PC-9 (cell line): ENCODE data around the gene EPHB1. TPM values are rescaled to one million over a fixed set of nuclear protein-coding genes. Genes with fewer than 3 reads are reported as not detected.

Experiments
- BruUV-seq: library from RNA; stranded (reverse); fragments of 400-500 nt; replicated peaks from 2 replicates; lab custom pipeline; 2021; lab: Mats Ljungman, UMichigan
- CTCF ChIA-PET: fragments of 300-600 bp; sonication (Branson Sonifier 250); formaldehyde crosslinking; loops from one replicate; lab custom pipeline; 2022; ENCODE audit warnings: antibody characterized with exemption; lab: Charles Lee
- POLR2A ChIA-PET: fragments of 300-600 bp; sonication (Branson Sonifier 250); formaldehyde crosslinking; loops from one replicate; lab custom pipeline; 2022; ENCODE audit warnings: antibody characterized with exemption; ENCODE audit not compliant: unreplicated experiment; lab: Charles Lee
- DNase-seq, 2 experiments: peaks; one replicate each; pipeline versions ENCODE4 v3.0.0 to v3.0.0-alpha.2; 2015 to 2022; ENCODE audit warnings: mixed read lengths in 1 of 2
- H2AFZ ChIP-seq: fragments of 200-600 bp; sonication (generic); 2 replicates; pipeline ENCODE4 v1.8.1; 2017; ENCODE audit warnings: antibody characterized with exemption
- H3F3A ChIP-seq: fragments of 200-600 bp; sonication (generic); 2 replicates; pipeline ENCODE4 v1.8.1; 2017; ENCODE audit warnings: antibody characterized with exemption, mild to moderate bottlenecking, low read depth; ENCODE audit not compliant: insufficient read depth
- H3K27ac ChIP-seq: fragments of 200-600 bp; sonication (generic); 2 replicates; pipeline ENCODE4 v1.6.1; 2016; ENCODE audit warnings: mixed run types
- H3K27me3 ChIP-seq: fragments of 200-600 bp; sonication (generic); 2 replicates; pipeline ENCODE4 v1.6.1; 2016; ENCODE audit warnings: low read depth, mixed run types; ENCODE audit not compliant: insufficient read depth
- H3K36me3 ChIP-seq: fragments of 200-600 bp; sonication (generic); 2 replicates; pipeline ENCODE4 v1.6.1; 2016; ENCODE audit warnings: low read depth, mixed run types
- H3K4me1 ChIP-seq: fragments of 200-600 bp; sonication (generic); replicated peaks from 2 replicates; pipeline ENCODE4 v1.6.1; 2016; ENCODE audit warnings: mixed run types; ENCODE audit not compliant: insufficient read depth
- H3K4me2 ChIP-seq: fragments of 200-600 bp; sonication (generic); 2 replicates; pipeline ENCODE4 v1.6.1; 2017; ENCODE audit warnings: mixed run types
- H3K4me3 ChIP-seq: fragments of 200-600 bp; sonication (generic); 2 replicates; pipeline ENCODE4 v1.6.1; 2016; ENCODE audit warnings: mixed run types
- H3K79me2 ChIP-seq: fragments of 200-600 bp; sonication (generic); 2 replicates; pipeline ENCODE4 v1.6.1; 2017; ENCODE audit warnings: low read depth, mixed run types
- H3K9me2 ChIP-seq: fragments of 200-600 bp; sonication (generic); 2 replicates; pipeline ENCODE4 v1.8.1; 2017; ENCODE audit warnings: mild to moderate bottlenecking; ENCODE audit not compliant: insufficient read depth
- H3K9me3 ChIP-seq: fragments of 200-600 bp; sonication (generic); 2 replicates; pipeline ENCODE4 v1.8.1; 2016; ENCODE audit warnings: low read depth; ENCODE audit not compliant: insufficient read depth
- H4K20me1 ChIP-seq: fragments of 200-600 bp; sonication (generic); 2 replicates; pipeline ENCODE4 v1.8.1; 2017; ENCODE audit not compliant: insufficient read depth
- EZH2 ChIP-seq: fragments of 200-600 bp; sonication (generic); IDR thresholded peaks from 2 replicates; pipeline ENCODE4 v1.8.0; 2017; ENCODE audit warnings: antibody characterized with exemption, low read depth
- intact Hi-C: fragments of 100-400 bp; cut with micrococcal nuclease; formaldehyde crosslinking; loops from one replicate; pipeline ENCODE4 v1.10.0; 2022; ENCODE audit not compliant: unreplicated experiment
- total RNA-seq: library from RNA; stranded (reverse); gene quantifications from 2 replicates; pipeline ENCODE4 v1.2.3, GENCODE V29; 2021
- TF ChIP-seq, protein P1 (sequence below): fragments of 200-600 bp; sonication (generic); conservative IDR thresholded peaks from 2 replicates; pipeline ENCODE4 v1.6.1; 2017; ENCODE audit warnings: mixed run types, antibody characterized with exemption, mild to moderate bottlenecking, moderate library complexity

The EPHB1 gene
- total RNA-seq, 1 experiment from 2014 or later, result 0.15 TPM

DNA sequence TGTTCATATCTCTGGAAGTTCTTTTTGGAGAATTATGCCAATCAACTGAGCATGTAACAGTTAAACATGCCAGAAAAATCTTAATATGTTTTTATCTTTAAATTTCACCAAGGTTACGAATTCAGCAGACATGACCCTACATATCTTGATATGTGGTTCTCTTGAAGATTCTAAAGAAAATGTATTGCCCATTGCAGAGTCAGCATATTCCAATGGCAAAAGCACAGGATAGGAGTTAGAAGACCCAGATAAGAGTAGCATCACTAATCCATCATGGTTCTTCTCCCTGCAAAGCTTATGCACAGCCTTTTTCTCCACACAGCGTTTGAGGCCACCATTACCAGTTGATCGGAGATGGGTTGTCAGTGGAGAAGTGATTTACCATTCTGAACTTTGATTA lies 402.8 kb downstream of the EPHB1 start:
- no peak for DNase-seq
- Histone ChIP-seq H3K27ac (no peak overlapping the region), H3K36me3 (no peaks in the 10 kb centered on the region), H3K4me2 (no peak overlapping the region), H3K4me1 (no peaks in the 10 kb centered on the region), H3K79me2 (no peaks in the 10 kb centered on the region), H2AFZ (no peak overlapping the region), H3F3A (no peaks in the 10 kb centered on the region), H3K9me2 (no peaks in the 10 kb centered on the region), H3K9me3 (no peaks in the 10 kb centered on the region), H4K20me1 (no peaks in the 10 kb centered on the region), H3K4me3 (no peak overlapping the region), H3K27me3 (no peaks in the 10 kb centered on the region)
- CTCF ChIA-PET, result no interaction called here
- no TSS peak for BruUV-seq
- no peak for TF ChIP-seq EZH2
- TF ChIP-seq, protein P1, sequence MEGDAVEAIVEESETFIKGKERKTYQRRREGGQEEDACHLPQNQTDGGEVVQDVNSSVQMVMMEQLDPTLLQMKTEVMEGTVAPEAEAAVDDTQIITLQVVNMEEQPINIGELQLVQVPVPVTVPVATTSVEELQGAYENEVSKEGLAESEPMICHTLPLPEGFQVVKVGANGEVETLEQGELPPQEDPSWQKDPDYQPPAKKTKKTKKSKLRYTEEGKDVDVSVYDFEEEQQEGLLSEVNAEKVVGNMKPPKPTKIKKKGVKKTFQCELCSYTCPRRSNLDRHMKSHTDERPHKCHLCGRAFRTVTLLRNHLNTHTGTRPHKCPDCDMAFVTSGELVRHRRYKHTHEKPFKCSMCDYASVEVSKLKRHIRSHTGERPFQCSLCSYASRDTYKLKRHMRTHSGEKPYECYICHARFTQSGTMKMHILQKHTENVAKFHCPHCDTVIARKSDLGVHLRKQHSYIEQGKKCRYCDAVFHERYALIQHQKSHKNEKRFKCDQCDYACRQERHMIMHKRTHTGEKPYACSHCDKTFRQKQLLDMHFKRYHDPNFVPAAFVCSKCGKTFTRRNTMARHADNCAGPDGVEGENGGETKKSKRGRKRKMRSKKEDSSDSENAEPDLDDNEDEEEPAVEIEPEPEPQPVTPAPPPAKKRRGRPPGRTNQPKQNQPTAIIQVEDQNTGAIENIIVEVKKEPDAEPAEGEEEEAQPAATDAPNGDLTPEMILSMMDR, result no peak
- intact Hi-C loops, result no loop called here
- POLR2A ChIA-PET, result no interaction called here

DNA sequence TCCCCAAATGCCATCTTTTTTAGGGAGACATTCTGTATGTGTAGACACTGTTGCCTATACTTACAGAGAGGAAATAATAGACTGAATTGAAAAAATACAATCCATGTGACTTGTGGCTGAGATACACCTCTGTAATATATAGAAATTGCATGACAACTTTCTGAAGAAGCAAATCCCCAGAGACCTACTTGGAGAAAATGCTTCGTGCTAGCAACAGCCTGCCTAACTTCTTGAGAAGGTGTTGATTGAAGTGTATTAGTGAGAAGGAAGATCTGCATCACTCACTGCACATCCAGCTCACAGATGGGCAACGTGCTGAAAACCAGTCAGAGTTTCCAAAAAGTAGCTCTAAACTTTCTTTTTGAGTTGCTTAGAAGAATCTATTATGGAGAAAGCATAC lies 404.1 kb downstream of the EPHB1 start:
- Histone ChIP-seq H3K36me3 (no peaks in the 10 kb centered on the region), H3K4me3 (no peak overlapping the region), H3K27me3 (no peaks in the 10 kb centered on the region), H3K4me2 (no peak overlapping the region), H3K79me2 (no peaks in the 10 kb centered on the region), H2AFZ (no peak overlapping the region), H3K9me3 (no peaks in the 10 kb centered on the region), H3K9me2 (no peaks in the 10 kb centered on the region), H3K27ac (no peak overlapping the region), H4K20me1 (no peaks in the 10 kb centered on the region), H3K4me1 (no peaks in the 10 kb centered on the region), H3F3A (no peaks in the 10 kb centered on the region)
- POLR2A ChIA-PET, result no interaction called here
- CTCF ChIA-PET, result no interaction called here
- BruUV-seq, result no TSS peak
- intact Hi-C loops, result no loop called here
- no peak for DNase-seq
- no peak for TF ChIP-seq EZH2

DNA sequence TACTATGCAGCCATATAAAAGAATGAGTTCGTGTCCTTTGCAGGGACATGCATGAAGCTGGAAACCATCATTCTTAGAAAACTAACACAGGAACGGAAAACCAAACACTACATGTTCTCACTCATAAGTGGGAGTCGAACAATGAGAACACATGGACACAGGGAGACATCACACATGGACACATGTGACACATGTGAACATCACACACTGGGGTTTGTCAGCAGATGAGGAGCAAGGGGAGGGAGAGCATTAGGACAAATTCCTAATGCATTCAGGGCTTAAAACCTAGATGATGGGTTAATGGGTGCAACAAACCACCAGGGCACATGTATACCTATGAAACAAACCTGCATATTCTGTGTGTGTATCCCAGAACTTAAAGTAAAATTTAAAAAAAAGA lies 408.0 kb downstream of the EPHB1 start:
- intact Hi-C loops, result no loop called here
- no peak overlapping the region for H3K4me3 ChIP-seq
- no peak overlapping the region for H3K27ac ChIP-seq
- H2AFZ ChIP-seq, result no peak overlapping the region
- CTCF ChIA-PET, result no interaction called here
- DNase-seq, result no peak
- H3K4me2 ChIP-seq, result no peak overlapping the region
- H3K79me2 ChIP-seq, result no peaks in the 10 kb centered on the region
- no TSS peak for BruUV-seq
- no peaks in the 10 kb centered on the region for H3K9me3 ChIP-seq
- no peaks in the 10 kb centered on the region for H4K20me1 ChIP-seq
- no peak for TF ChIP-seq EZH2
- TF ChIP-seq, protein P1, result no peak
- H3K27me3 ChIP-seq, result no peaks in the 10 kb centered on the region
- no peaks in the 10 kb centered on the region for H3F3A ChIP-seq
- no peaks in the 10 kb centered on the region for H3K36me3 ChIP-seq
- no peaks in the 10 kb centered on the region for H3K9me2 ChIP-seq
- POLR2A ChIA-PET, result no interaction called here
- no peaks in the 10 kb centered on the region for H3K4me1 ChIP-seq

- Histone ChIP-seq H3K36me3 (no peaks in the 10 kb centered on the region), H4K20me1 (no peaks in the 10 kb centered on the region), H2AFZ (no peak overlapping the region), H3K9me2 (no peaks in the 10 kb centered on the region), H3K79me2 (no peaks in the 10 kb centered on the region), H3F3A (no peaks in the 10 kb centered on the region), H3K27ac (no peak overlapping the region), H3K4me1 (no peaks in the 10 kb centered on the region), H3K9me3 (no peaks in the 10 kb centered on the region), H3K27me3 (peaks cover 35% of the 10 kb centered on the region), H3K4me2 (no peak overlapping the region), H3K4me3 (no peak overlapping the region)
- intact Hi-C loops, result no loop called here
- BruUV-seq, result no TSS peak
- CTCF ChIA-PET, result no interaction called here
- DNase-seq, result no peak
- POLR2A ChIA-PET, result interaction anchor here (0.5 kb wide), 1 partner anchor 627 kb away, joined by 4 read pairs; no protein-coding TSS in a partner anchor
- TF ChIP-seq EZH2, result no peak
- TF ChIP-seq, protein P1, result no peak
Measured at GRCh38 chr3:135213213-135213612, 418.2 kb downstream of the EPHB1 start.
